ENCODE measurements around the gene NADSYN1. TPM values are rescaled to one million over a fixed set of nuclear protein-coding genes. Genes with fewer than 3 reads are reported as not detected.
"Not testable (repeated sequence)": the region's sequence is repeated elsewhere in the genome, so short reads cannot be mapped to it uniquely, and the experiment has no call there.

Gene NADSYN1
- total and polyA plus RNA-seq, 10 donors: 68.4 to 137 (median 105) TPM

- Histone ChIP-seq H3K4me1 (no peaks in the 10 kb centered on the region), H3K27me3 (replicated peaks in 1 of 7) (no peaks in the 10 kb centered on the region), H3K36me3 (no peaks in the 10 kb centered on the region), H3K9me3 (no peaks in the 10 kb centered on the region), H3K27ac (no peak overlapping the region), H3K4me3 (no peak overlapping the region)
- intact Hi-C loops (cut with DNase I; ENCODE audit: low total_unique reads): no loop called here
- DNase-seq: no peak
- TF ChIP-seq POLR2AphosphoS5 (IDR thresholded peaks at IDR 0.05): no peak
- no peak for TF ChIP-seq POLR2A (IDR thresholded peaks at IDR 0.05)
- TF ChIP-seq, protein P1, sequence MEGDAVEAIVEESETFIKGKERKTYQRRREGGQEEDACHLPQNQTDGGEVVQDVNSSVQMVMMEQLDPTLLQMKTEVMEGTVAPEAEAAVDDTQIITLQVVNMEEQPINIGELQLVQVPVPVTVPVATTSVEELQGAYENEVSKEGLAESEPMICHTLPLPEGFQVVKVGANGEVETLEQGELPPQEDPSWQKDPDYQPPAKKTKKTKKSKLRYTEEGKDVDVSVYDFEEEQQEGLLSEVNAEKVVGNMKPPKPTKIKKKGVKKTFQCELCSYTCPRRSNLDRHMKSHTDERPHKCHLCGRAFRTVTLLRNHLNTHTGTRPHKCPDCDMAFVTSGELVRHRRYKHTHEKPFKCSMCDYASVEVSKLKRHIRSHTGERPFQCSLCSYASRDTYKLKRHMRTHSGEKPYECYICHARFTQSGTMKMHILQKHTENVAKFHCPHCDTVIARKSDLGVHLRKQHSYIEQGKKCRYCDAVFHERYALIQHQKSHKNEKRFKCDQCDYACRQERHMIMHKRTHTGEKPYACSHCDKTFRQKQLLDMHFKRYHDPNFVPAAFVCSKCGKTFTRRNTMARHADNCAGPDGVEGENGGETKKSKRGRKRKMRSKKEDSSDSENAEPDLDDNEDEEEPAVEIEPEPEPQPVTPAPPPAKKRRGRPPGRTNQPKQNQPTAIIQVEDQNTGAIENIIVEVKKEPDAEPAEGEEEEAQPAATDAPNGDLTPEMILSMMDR (IDR thresholded peaks at IDR 0.05 in 8 of 11, conservative IDR thresholded peaks at IDR 0.05 in 3 of 11): no peak
- 80 to 88% (median 85%) methylated on average over 11 of the region's 11 CpGs for WGBS, 5 donors
These were observed 77.6 kb downstream of the NADSYN1 start for GRCh38 chr11:71530602-71531001.

DNA sequence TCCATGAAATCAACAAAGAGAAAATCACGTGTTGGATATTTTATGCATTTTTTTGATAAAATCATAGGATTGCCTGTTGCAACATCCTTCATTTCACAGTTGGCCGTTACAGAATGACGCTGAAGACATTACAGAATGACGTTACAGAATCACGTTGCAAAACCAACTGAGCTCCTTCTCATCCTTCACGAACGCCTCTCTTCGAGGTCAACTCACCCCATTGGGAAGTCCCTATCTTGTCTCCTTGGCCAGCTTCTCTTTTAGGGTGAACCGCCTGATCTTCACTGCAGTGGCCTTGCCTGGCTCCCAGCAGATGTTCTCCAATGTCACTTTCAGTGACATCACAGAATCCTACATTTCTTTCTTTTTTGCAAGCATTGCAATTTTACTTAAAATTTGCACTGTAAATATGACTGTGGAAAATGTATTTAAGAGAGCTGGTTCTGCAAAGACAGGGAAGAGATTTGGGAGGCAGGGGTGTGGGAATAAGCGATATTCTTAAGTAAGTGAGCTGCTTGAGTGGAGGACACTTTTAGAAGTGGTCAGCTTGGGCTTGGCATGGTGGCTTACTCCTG is 79.1 kb downstream of the NADSYN1 start:
- Histone ChIP-seq H3K9me3 (no peaks in the 10 kb centered on the region), H3K27me3 (replicated peaks in 1 of 7) (no peaks in the 10 kb centered on the region), H3K4me3 (no peak overlapping the region), H3K36me3 (no peaks in the 10 kb centered on the region), H3K27ac (no peak overlapping the region), H3K4me1 (no peaks in the 10 kb centered on the region)
- no peak for TF ChIP-seq POLR2AphosphoS5 (IDR thresholded peaks at IDR 0.05)
- no peak for TF ChIP-seq POLR2A (IDR thresholded peaks at IDR 0.05)
- TF ChIP-seq, protein P1 (IDR thresholded peaks at IDR 0.05 in 8 of 11, conservative IDR thresholded peaks at IDR 0.05 in 3 of 11): no peak
- intact Hi-C loops (cut with DNase I; ENCODE audit: low total_unique reads): no loop called here
- no peak for DNase-seq
- 63 to 72% (median 67%) methylated on average over 10 of the region's 10 CpGs for WGBS, 5 donors

- H3K4me3 ChIP-seq; H3K27me3 ChIP-seq (replicated peaks in 1 of 7); DNase-seq; H3K27ac ChIP-seq; H3K36me3 ChIP-seq; intact Hi-C loops (cut with DNase I; ENCODE audit: low total_unique reads); H3K4me1 ChIP-seq; H3K9me3 ChIP-seq: not testable (repeated sequence)
- 61 to 75% (median 70%) methylated on average over 16 to 17 of the region's 17 CpGs for WGBS, 5 donors
These were observed 82.0 kb downstream of the NADSYN1 start for GRCh38 chr11:71534711-71535608.

- Histone ChIP-seq H3K4me3 (no peak overlapping the region), H3K4me1 (no peaks in the 10 kb centered on the region), H3K9me3 (peaks cover 0 to 6% (median 0%) of the 10 kb centered on the region in 8 donors), H3K27me3 (replicated peaks in 1 of 7) (no peaks in the 10 kb centered on the region), H3K27ac (no peak overlapping the region), H3K36me3 (no peaks in the 10 kb centered on the region)
- TF ChIP-seq POLR2A (IDR thresholded peaks at IDR 0.05) (no peak), POLR2AphosphoS5 (IDR thresholded peaks at IDR 0.05) (no peak)
- TF ChIP-seq, protein P1 (IDR thresholded peaks at IDR 0.05 in 8 of 11, conservative IDR thresholded peaks at IDR 0.05 in 3 of 11): no peak
- no peak for DNase-seq
- intact Hi-C loops (cut with DNase I; ENCODE audit: low total_unique reads): no loop called here
- WGBS, 5 donors: 92 to 98% (median 95%) methylated on average over 9 of the region's 9 CpGs
These were observed 82.8 kb downstream of the NADSYN1 start for GRCh38 chr11:71535825-71536224.

Data from spleen (tissue), 11 donors.